Activated CD4-positive, alpha-beta T cell treated with anti-CD3 and anti-CD28 coated beads for 1 hour (primary cell): ENCODE measurements around the gene IHH.

ENCODE experiments used
- DNase-seq: peaks from one replicate; pipeline ENCODE4 v3.0.0-alpha.2; 2020

IHH gene

GRCh38 chr2:219073413-219074129 lies 12.8 kb upstream of the IHH start:
- no peak for DNase-seq

DNA sequence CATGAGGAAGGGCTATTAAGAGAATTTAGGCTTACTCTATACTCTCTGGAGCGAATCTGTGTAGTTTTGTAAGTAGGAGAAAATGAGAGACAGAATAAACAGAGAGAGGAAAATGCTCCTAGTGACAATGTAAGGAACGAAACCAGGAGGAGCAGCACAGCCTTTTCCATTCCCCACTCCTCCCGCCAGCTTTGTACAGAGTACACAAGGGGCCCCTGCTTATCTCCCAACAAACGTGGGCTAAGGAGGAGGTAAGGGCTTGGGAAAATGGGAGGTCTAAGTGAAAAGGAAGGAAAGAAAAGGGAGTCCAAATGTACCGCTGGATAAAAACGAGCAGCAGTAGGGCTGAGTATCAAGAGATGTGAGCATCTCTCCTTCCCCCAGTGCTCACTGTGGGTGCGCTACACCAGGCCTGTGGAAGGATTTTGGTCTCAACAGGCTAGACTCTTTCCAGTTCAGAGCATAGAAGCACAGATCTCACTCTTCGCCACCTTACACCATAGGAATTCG lies 12.1 kb upstream of the IHH start:
- DNase-seq, result no peak

- DNase-seq, result no peak
Observed at GRCh38 chr2:219071131-219071816, 10.6 kb upstream of the IHH start.

DNA sequence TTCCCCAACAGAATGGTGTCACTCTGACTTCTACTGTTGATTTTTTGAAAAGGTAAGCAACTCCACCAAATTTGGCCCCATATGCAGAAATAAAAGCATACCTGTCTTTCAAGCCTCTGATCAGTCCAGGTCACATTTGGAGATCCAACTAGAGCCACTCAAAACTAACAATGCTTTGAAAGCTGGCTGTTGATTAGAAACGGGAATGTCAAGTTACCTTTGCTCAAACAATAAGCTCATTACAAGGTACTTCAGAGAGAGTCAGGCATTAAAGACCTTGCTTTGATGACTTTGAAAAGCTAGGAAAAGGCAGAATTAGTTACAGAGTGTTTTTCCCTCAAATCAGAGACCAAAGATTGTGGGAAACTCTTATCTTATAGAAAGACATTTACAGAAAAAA lies 4.8 kb upstream of the IHH start:
- DNase-seq, result no peak

GRCh38 chr2:219062081-219062480 lies 1.4 kb upstream of the IHH start:
- DNase-seq, result no peak

DNA sequence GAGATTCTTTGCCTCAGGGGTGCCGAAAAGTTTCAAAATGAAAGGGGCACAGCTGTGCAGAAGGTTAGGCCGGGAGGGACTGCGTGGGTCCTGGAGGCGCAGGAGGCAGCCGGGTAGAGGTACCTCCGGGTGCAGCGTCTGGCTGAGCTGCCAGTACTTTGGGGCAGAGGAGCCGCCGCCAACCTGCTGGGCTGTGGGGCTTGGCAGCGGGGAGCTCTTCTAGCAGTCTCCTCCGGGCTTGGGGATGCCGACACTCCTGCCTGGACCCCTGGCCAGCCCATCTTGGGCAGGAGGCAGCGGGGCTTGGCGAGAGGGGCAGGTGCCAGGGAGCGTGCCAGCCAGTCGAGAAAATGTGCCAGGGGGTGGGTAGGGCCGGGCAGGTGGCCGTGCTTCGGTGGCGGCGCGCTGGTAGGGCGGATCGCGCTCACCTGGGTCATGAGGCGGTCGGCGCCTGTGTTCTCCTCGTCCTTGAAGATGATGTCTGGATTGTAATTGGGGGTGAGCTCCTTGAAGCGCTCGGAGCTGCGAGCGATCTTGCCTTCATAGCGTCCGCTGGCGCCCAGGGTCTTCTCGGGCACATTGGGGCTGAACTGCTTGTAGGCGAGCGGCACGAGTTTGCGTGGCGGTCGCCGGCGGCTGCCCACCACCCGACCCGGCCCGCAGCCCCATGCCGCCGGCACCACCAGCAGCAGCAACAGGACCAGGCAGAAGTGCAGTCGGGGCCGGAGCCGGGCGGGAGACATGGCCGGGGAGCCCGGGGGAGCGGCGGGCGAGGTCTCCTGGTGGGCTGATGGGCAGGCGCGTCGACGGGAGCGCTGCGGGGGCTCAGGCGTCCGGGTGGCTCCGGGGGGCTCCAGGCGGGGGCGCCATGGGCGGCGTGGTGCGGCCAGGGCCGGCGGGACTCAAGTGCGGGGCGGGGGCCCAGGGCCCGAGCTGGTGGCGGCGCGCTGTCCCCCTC lies 717 bp downstream of the IHH start:
- no peak for DNase-seq

DNA sequence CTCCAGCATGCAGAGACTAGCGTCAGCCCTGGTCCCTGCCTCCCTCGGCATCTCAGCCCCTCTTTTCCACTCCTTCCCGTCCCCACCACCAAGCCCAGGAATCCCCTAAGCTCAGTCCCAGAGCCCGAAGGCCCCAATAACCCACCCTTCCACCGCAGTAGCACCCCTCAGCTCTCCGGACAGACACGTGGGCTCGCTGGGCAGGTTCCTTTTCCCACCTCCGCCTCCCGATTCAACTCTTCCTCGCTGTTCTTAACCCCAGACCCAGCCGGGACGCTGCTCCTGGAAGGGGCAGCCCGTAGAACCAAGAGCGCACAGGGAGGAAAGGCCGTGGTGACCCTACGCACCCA lies 1.4 kb downstream of the IHH start:
- no peak for DNase-seq

DNA sequence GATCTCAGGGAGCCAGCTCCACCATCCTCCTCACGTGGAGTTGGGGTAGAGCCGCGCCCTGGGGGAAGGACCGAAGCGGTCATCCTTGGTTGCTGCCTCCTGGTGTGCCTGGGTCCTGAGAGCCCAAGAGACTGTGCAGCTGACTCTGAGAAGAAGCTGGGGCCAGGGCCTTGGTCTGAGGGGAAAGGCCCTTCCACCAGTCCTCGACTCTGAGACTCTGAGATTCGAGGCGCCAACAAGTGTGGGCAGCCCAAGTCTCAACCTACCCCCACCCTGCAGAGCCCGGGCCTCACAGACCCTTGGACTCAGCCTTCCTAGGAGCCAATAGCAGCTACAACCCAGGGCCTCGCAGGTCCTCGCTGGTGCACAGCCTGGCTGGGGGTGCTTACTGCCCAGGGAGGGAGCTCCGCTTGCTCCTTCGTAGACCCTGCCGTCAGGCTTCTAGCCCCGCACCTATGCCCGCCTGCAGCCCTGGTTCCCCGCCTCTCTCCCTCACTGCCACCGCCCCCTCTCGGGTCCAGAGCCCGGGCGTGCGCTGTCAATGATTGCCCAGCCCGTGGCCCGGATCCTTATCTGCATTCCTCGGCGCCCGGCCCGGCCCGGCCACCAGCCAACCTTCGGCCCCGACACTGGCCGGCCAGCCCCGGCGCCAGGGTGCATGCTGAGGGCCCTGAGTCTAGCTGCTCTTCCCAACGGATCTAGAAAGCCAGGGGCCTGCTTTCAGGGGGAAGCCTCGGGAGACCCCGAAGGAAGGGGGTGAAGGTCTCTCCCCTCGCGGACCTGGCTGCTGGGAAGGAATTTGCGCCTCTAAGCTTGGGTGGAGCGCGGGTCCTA lies 2.0 kb downstream of the IHH start:
- DNase-seq, result no peak

DNA sequence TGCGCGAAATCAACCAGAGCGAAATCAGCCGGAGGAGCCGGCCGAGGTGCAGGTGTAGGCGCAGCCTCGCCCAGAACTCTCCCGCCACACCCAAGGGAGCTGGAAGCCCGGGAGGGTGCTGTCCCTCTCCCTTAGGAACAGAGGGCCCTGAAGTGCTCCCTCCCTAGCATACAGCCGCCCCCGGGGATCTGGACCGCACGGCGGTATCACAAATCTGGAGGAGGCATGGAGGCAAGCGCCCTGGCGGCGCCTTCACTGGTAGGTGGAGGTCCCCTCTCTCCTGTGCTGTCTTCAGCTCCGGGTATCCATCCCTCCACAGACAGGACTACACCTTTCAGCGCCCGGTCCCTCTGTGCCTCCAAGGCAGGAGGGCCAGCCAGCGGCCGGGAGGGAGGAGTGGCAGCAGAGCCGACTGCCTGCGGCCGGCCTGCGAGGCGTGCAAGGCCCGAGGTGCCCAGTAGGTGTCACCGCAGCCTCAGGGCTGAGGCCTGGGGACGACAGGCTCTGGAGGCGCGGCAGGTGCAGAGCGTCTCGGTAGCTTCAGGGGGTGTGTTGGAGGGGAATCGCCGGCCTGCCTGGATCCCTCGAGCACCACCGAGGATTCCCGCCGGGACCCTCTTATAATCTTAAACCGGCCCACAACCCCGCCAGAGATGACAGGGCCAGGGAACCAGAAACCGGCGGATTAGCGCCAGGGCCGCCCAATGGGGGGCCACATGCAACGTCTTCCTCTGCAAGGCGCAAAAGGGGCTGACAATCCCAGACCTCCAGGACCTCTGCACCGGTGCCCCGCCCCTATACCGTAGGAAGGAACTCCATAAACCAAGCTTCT lies 2.8 kb downstream of the IHH start:
- DNase-seq, result peak; percentile 62

DNA sequence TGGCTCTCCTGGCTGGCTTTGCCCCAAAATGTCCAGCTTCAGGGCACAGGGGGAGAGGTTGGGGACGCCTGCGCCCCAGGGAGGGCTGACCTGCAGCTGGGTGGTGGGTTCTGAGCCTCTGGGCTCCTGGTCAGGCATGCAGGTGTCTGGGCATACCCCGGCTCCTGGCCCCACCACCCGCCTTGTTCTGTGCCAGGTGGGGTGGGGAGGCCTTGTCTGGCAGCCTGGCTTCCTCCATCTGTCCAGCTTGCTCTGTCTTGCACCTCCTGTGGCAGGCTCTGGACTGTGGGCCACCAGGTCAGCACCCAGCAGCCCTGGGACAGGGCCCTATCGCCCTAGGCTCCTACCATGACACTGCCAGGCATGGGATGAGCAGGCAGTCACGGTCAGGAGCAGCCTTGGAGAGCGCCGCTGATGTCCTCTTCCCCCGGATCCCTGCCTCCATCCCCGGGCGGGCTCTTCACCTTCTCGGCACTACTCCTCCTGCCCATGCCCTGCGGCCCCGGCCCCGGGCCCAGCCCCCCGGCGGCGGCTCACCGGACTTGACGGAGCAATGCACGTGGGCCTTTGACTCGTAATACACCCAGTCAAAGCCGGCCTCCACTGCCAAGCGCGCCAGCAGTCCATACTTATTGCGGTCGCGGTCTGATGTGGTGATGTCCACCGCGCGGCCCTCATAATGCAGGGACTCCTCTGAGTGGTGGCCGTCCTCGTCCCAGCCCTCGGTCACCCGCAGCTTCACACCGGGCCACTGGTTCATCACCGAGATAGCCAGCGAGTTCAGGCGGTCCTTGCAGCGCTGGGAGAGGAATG lies 3.6 kb downstream of the IHH start:
- no peak for DNase-seq

- DNase-seq, result no peak
Observed at GRCh38 chr2:219056176-219056895, 4.4 kb downstream of the IHH start.

- no peak for DNase-seq
Observed at GRCh38 chr2:219054956-219055903, 5.5 kb downstream of the IHH start.

DNA sequence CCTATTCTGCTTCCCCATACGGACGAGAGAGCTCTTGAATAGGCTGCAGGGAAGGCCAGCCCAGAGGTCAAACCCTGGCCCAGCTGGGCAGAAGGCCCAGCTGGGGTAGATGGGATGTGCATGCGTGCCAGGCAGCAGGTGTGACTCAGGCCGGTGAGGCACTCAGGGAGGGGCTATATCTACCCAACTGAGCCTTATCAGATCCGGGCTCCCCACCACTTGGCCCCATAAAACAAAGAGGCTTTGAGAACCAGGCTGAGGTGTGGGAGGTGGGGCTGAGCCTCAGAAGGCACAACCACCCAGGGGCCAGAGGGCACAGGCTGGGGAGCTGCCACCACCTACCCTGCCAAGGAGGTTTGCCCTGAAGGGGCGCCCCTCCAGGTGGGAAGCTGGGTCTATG lies 11.4 kb downstream of the IHH start:
- DNase-seq, result no peak

DNA sequence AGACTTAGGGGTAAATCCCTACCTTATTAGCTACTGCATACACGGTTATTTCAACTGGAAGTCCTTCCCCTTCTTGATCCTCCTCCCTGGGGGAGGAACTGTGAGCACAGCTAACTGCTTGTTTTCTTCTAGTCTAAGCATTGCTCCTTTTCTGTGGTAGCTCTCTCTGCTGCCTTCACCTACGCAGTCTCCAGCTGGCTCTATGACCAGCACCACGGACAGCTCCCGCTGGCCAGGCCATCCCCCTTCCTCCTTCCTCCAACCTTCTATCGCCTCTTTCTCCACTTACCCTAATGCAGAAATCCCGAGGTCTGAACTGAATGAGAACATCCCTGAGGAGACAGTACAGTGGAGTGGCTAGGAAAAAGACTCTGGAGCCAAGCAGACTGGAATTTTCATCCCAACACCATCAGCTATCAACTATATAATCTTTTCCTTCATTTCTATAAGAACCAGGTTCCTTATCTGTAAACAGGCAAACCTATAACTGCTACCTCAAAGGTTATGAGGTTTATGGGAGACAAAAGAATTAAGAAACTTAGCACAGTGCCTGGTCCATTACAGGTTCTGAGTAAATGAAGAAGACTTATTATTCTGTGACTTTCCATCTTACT lies 14.7 kb downstream of the IHH start:
- DNase-seq, result no peak

GRCh38 chr2:219042750-219043149 lies 18.0 kb downstream of the IHH start:
- no peak for DNase-seq

GRCh38 chr2:219042157-219042556 lies 18.6 kb downstream of the IHH start:
- no peak for DNase-seq

GRCh38 chr2:219041252-219041651 lies 19.5 kb downstream of the IHH start, which contains the start of gene CFAP65:
CFAP65 (minus strand) TSS chr2:219041516; CDS start chr2:219039048, 2,468 bp downstream.
- no peak for DNase-seq

GRCh38 chr2:219038600-219038999 lies 22.1 kb downstream of the IHH start:
- no peak for DNase-seq
